ENCODE measurements around the gene SSH2. TPM values are rescaled to one million over a fixed set of nuclear protein-coding genes. Genes with fewer than 3 reads are reported as not detected.

Gene SSH2
- total RNA-seq, 1 donor, result 13.0 TPM

DNA sequence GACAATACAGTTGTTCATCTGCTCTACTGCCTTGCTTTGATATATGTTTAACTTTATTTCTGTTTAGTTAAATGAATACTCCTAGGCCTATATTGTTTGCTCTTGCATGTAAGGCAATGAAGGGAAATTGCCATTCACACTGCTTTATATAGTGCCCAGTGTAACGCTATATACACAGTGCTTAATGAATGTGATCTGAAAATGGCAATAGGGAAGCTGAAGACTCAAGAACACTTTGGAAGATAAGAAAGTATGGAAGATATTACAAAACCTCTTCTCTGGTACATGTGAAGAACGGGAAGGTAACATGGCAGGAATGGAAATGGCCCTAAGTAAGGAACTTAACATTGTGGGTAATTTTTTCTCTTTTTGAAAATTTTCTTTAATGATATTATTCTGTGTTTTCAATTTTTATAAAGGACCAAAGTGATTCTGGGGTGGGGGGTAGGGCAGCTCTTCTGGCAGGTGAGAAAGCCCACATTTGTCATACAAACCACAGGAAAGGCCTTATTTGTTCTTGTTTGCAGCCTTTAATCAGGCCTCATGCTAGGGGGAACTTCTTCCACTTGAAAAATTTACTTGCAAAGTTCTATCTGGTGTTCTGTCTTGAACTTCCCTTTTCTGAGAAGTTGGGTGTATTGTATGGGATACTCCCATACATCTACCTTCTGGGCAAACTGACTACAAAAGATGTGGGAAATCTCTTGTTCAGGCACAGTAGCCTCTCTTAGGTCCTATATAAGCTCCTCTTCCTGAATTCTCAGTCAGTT is 206.6 kb downstream of the SSH2 start:
- H3K4me2 ChIP-seq (ENCODE audit: insufficient read depth, low read length), result no peak overlapping the region

GRCh38 chr17:29722411-29723198 is 207.4 kb downstream of the SSH2 start:
- Histone ChIP-seq H3K36me3 (ENCODE audit: insufficient read depth, low read length) (no peaks in the 10 kb centered on the region), H4K20me1 (ENCODE audit: insufficient read depth, low read length) (no peaks in the 10 kb centered on the region), H2AFZ (ENCODE audit: low read length) (no peak overlapping the region), H3K4me1 (ENCODE audit: insufficient read depth, low read length) (peaks cover 11% of the 10 kb centered on the region), H3K4me2 (ENCODE audit: insufficient read depth, low read length) (no peak overlapping the region), H3K27me3 (ENCODE audit: insufficient read depth, low read length) (no peaks in the 10 kb centered on the region), H3K4me3 (ENCODE audit: insufficient read depth, low read length) (no peak overlapping the region), H3K9me3 (ENCODE audit: low read depth, low read length) (no peaks in the 10 kb centered on the region), H3K79me2 (ENCODE audit: insufficient read depth, low read length) (no peaks in the 10 kb centered on the region), H3K27ac (ENCODE audit: low read depth, low read length) (no peak overlapping the region)
- TF ChIP-seq, protein P1, sequence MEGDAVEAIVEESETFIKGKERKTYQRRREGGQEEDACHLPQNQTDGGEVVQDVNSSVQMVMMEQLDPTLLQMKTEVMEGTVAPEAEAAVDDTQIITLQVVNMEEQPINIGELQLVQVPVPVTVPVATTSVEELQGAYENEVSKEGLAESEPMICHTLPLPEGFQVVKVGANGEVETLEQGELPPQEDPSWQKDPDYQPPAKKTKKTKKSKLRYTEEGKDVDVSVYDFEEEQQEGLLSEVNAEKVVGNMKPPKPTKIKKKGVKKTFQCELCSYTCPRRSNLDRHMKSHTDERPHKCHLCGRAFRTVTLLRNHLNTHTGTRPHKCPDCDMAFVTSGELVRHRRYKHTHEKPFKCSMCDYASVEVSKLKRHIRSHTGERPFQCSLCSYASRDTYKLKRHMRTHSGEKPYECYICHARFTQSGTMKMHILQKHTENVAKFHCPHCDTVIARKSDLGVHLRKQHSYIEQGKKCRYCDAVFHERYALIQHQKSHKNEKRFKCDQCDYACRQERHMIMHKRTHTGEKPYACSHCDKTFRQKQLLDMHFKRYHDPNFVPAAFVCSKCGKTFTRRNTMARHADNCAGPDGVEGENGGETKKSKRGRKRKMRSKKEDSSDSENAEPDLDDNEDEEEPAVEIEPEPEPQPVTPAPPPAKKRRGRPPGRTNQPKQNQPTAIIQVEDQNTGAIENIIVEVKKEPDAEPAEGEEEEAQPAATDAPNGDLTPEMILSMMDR (IDR thresholded peaks at IDR 0.05; ENCODE audit: extremely low read depth, low read depth, low read length), result no peak
- no peak for DNase-seq (ENCODE audit: insufficient read length, low spot score, missing footprints)

More for the DNA sequence above, 206.6 kb downstream of the SSH2 start:
- TF ChIP-seq, protein P1 (IDR thresholded peaks at IDR 0.05; ENCODE audit: extremely low read depth, low read depth, low read length), result no peak
- H3K27ac ChIP-seq (ENCODE audit: low read depth, low read length), result no peak overlapping the region
- H3K79me2 ChIP-seq (ENCODE audit: insufficient read depth, low read length), result no peaks in the 10 kb centered on the region
- DNase-seq (ENCODE audit: insufficient read length, low spot score, missing footprints), result no peak
- H2AFZ ChIP-seq (ENCODE audit: low read length), result no peak overlapping the region
- H3K9me3 ChIP-seq (ENCODE audit: low read depth, low read length), result peaks cover under 1% of the 10 kb centered on the region
- H3K36me3 ChIP-seq (ENCODE audit: insufficient read depth, low read length), result no peaks in the 10 kb centered on the region
- no peak overlapping the region for H3K4me3 ChIP-seq (ENCODE audit: insufficient read depth, low read length)
- no peaks in the 10 kb centered on the region for H3K27me3 ChIP-seq (ENCODE audit: insufficient read depth, low read length)
- H3K4me1 ChIP-seq (ENCODE audit: insufficient read depth, low read length), result peaks cover 11% of the 10 kb centered on the region
- no peaks in the 10 kb centered on the region for H4K20me1 ChIP-seq (ENCODE audit: insufficient read depth, low read length)

DNA sequence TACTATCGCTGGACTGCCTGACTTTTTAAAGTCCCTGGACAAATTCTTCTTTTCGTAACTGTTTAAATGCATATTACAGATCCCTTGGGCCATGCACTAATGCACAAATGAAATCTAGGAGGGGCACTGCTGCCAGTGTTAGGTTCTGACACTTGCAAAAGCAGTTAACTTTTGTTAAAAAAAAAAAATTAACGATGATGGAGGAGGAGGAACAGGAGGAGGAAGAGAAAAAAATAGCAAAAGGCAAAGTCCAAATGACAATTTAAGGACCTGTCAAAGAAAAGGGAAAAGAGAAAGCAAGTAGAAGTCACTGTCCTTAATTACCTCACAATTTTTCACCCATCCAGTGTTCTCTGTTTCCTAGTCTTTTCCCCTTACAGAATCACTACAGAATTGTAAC is 209.5 kb downstream of the SSH2 start:
- no peak overlapping the region for H3K4me2 ChIP-seq (ENCODE audit: insufficient read depth, low read length)
- H3K27me3 ChIP-seq (ENCODE audit: insufficient read depth, low read length), result no peaks in the 10 kb centered on the region
- H3K36me3 ChIP-seq (ENCODE audit: insufficient read depth, low read length), result no peaks in the 10 kb centered on the region
- H2AFZ ChIP-seq (ENCODE audit: low read length), result no peak overlapping the region
- no peaks in the 10 kb centered on the region for H3K79me2 ChIP-seq (ENCODE audit: insufficient read depth, low read length)
- TF ChIP-seq, protein P1 (IDR thresholded peaks at IDR 0.05; ENCODE audit: extremely low read depth, low read depth, low read length), result no peak
- H3K4me1 ChIP-seq (ENCODE audit: insufficient read depth, low read length), result peaks cover 2% of the 10 kb centered on the region
- peaks cover 3% of the 10 kb centered on the region for H4K20me1 ChIP-seq (ENCODE audit: insufficient read depth, low read length)
- no peaks in the 10 kb centered on the region for H3K9me3 ChIP-seq (ENCODE audit: low read depth, low read length)
- DNase-seq (ENCODE audit: insufficient read length, low spot score, missing footprints), result no peak
- no peak overlapping the region for H3K4me3 ChIP-seq (ENCODE audit: insufficient read depth, low read length)
- H3K27ac ChIP-seq (ENCODE audit: low read depth, low read length), result no peak overlapping the region

DNA sequence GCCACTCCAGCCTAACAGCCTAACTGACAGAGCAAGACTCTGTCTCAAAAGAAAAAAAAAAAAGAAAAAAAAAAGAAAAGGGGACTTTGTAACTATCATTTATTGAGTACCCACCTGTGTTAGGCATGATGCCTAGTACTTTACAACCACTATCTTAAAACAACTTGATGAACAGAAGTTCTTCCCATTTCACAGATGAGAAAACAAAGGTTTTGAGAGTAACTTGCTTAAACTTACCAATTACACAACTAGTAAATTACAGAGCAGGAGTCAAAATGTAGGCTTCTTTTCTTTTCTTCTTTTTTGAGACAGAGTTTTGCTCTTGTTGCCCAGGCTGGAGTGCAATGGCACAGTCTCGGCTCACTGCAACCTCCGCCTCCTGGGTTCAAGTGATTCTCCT is 210.6 kb downstream of the SSH2 start:
- no peak overlapping the region for H2AFZ ChIP-seq (ENCODE audit: low read length)
- H3K27ac ChIP-seq (ENCODE audit: low read depth, low read length), result no peak overlapping the region
- H3K9me3 ChIP-seq (ENCODE audit: low read depth, low read length), result no peaks in the 10 kb centered on the region
- H3K36me3 ChIP-seq (ENCODE audit: insufficient read depth, low read length), result no peaks in the 10 kb centered on the region
- H3K4me1 ChIP-seq (ENCODE audit: insufficient read depth, low read length), result peaks cover 2% of the 10 kb centered on the region
- H3K79me2 ChIP-seq (ENCODE audit: insufficient read depth, low read length), result no peaks in the 10 kb centered on the region
- no peak for DNase-seq (ENCODE audit: insufficient read length, low spot score, missing footprints)
- no peak overlapping the region for H3K4me3 ChIP-seq (ENCODE audit: insufficient read depth, low read length)
- TF ChIP-seq, protein P1 (IDR thresholded peaks at IDR 0.05; ENCODE audit: extremely low read depth, low read depth, low read length), result no peak
- H3K4me2 ChIP-seq (ENCODE audit: insufficient read depth, low read length), result no peak overlapping the region
- peaks cover 3% of the 10 kb centered on the region for H4K20me1 ChIP-seq (ENCODE audit: insufficient read depth, low read length)
- H3K27me3 ChIP-seq (ENCODE audit: insufficient read depth, low read length), result no peaks in the 10 kb centered on the region

Measured in osteoblast (primary cell).